Brain microvascular endothelial cell (primary cell): ENCODE results near the gene PLD1.

Experiments used
- DNase-seq: peaks from one replicate; pipeline ENCODE4 v3.0.0-alpha.2; 2020
- H3K27ac ChIP-seq: fragments of 250-450 bp; sonication (Bioruptor Pico); 2 replicates; pipeline ENCODE4 v1.5.1; 2020; ENCODE audit warnings: mild to moderate bottlenecking, moderate library complexity
- H3K27me3 ChIP-seq: fragments of 250-450 bp; sonication (Bioruptor Pico); replicated peaks from 2 replicates; pipeline ENCODE4 v1.5.1; 2020; ENCODE audit warnings: mild to moderate bottlenecking
- H3K36me3 ChIP-seq: fragments of 250-450 bp; sonication (Bioruptor Pico); replicated peaks from 2 replicates; pipeline ENCODE4 v1.5.1; 2020; ENCODE audit warnings: mild to moderate bottlenecking
- H3K4me3 ChIP-seq: 2 replicates; pipeline ENCODE4 v1.5.1; 2011; ENCODE audit warnings: low read depth, mild to moderate bottlenecking, control low read depth, low read length, moderate library complexity
- CTCF ChIP-seq: IDR thresholded peaks from 2 replicates; pipeline ENCODE4 v1.5.1; 2011; ENCODE audit warnings: low read depth, mild to moderate bottlenecking, moderate library complexity, low read length, control low read depth, inconsistent platforms; ENCODE audit errors: missing control alignments
- in situ Hi-C: cut with HindIII; loops from 2 replicates; pipeline ENCODE4 v1.10.0; 2017; ENCODE audit warnings: low sequenced_read_pairs, low pct_ligation_motif_present

PLD1 gene

GRCh38 chr3:171776839-171777583 is 33.3 kb downstream of the PLD1 start:
- Histone ChIP-seq H3K27ac (no peak overlapping the region), H3K36me3 (no peaks in the 10 kb centered on the region), H3K27me3 (no peaks in the 10 kb centered on the region), H3K4me3 (no peak overlapping the region)
- DNase-seq = no peak
- TF ChIP-seq CTCF = no peak
- in situ Hi-C loops = no loop called here

GRCh38 chr3:171776411-171776810 is 33.9 kb downstream of the PLD1 start:
- no peak for DNase-seq
- no peaks in the 10 kb centered on the region for H3K27me3 ChIP-seq
- no peaks in the 10 kb centered on the region for H3K36me3 ChIP-seq
- TF ChIP-seq CTCF = no peak
- no peak overlapping the region for H3K27ac ChIP-seq
- H3K4me3 ChIP-seq = no peak overlapping the region
- in situ Hi-C loops = no loop called here

GRCh38 chr3:171775943-171776342 is 34.3 kb downstream of the PLD1 start:
- no peak overlapping the region for H3K27ac ChIP-seq
- H3K4me3 ChIP-seq = no peak overlapping the region
- in situ Hi-C loops = no loop called here
- no peak for TF ChIP-seq CTCF
- no peaks in the 10 kb centered on the region for H3K36me3 ChIP-seq
- H3K27me3 ChIP-seq = no peaks in the 10 kb centered on the region
- DNase-seq = no peak

DNA sequence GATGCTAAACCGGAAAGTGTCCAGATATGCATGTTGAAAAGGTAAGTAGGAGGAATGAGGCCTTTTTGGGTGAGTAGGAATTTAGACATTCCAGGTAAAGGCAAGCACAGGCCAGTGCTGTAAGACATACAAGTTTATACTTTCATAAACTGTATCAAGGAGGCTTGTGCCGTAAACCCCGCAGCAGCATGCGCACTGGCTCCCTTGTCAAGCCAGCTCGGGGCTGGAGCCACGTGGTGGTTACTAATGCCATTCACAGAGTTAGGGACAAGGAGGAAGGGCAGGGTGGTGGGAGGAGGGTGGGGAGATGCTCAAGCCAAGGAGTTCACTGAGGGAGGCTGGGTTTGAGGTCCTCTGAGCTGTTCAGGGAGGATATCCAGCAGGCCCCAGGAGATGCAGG is 35.8 kb downstream of the PLD1 start:
- TF ChIP-seq CTCF = no peak
- in situ Hi-C loops = no loop called here
- no peaks in the 10 kb centered on the region for H3K27me3 ChIP-seq
- DNase-seq = no peak
- no peak overlapping the region for H3K27ac ChIP-seq
- H3K36me3 ChIP-seq = no peaks in the 10 kb centered on the region
- no peak overlapping the region for H3K4me3 ChIP-seq

- Histone ChIP-seq H3K4me3 (no peak overlapping the region), H3K36me3 (no peaks in the 10 kb centered on the region), H3K27ac (no peak overlapping the region), H3K27me3 (no peaks in the 10 kb centered on the region)
- in situ Hi-C loops = no loop called here
- peak; percentile 86 for TF ChIP-seq CTCF
- peak; percentile 71 for DNase-seq
These were observed 37.7 kb downstream of the PLD1 start for GRCh38 chr3:171772427-171773056.
